DLD1 (cell line): ENCODE results near the gene MEX3B.

Experiments used
- in situ Hi-C: cut with HindIII; loops from 2 replicates; pipeline ENCODE4 v1.10.0; 2017; ENCODE audit warnings: low sequenced_read_pairs

The MEX3B gene

GRCh38 chr15:82045892-82046665, at the start of gene MEX3B:
MEX3B (minus strand) TSS chr15:82046018; CDS start chr15:82045705, 313 bp downstream.
- in situ Hi-C loops, result no loop called here

- in situ Hi-C loops, result no loop called here
Observed at GRCh38 chr15:82093774-82094211, 48.0 kb upstream of the MEX3B start.

- in situ Hi-C loops, result no loop called here
Observed at GRCh38 chr15:82093325-82093724, 47.5 kb upstream of the MEX3B start.

GRCh38 chr15:82091636-82092140, 45.9 kb upstream of the MEX3B start:
- in situ Hi-C loops, result no loop called here

GRCh38 chr15:82086243-82086995, 40.6 kb upstream of the MEX3B start:
- in situ Hi-C loops, result no loop called here

GRCh38 chr15:82081914-82082762, 36.3 kb upstream of the MEX3B start:
- in situ Hi-C loops, result no loop called here

- in situ Hi-C loops, result no loop called here
Observed at GRCh38 chr15:82080774-82081173, 35.0 kb upstream of the MEX3B start.

- in situ Hi-C loops, result no loop called here
Observed at GRCh38 chr15:82079736-82080135, 33.9 kb upstream of the MEX3B start.

GRCh38 chr15:82074610-82075009, 28.8 kb upstream of the MEX3B start:
- in situ Hi-C loops, result no loop called here

- in situ Hi-C loops, result no loop called here
Observed at GRCh38 chr15:82072926-82073537, 27.2 kb upstream of the MEX3B start.

GRCh38 chr15:82066455-82066854, 20.6 kb upstream of the MEX3B start:
- in situ Hi-C loops, result no loop called here

GRCh38 chr15:82064824-82065223, 19.0 kb upstream of the MEX3B start:
- in situ Hi-C loops, result no loop called here

GRCh38 chr15:82062479-82063454, 16.9 kb upstream of the MEX3B start:
- in situ Hi-C loops, result no loop called here

GRCh38 chr15:82060817-82061216, 15.0 kb upstream of the MEX3B start:
- in situ Hi-C loops, result no loop called here

- in situ Hi-C loops, result no loop called here
Observed at GRCh38 chr15:82058517-82059204, 12.8 kb upstream of the MEX3B start.

GRCh38 chr15:82058026-82058425, 12.2 kb upstream of the MEX3B start:
- in situ Hi-C loops, result no loop called here

- in situ Hi-C loops, result no loop called here
Observed at GRCh38 chr15:82056958-82057823, 11.4 kb upstream of the MEX3B start.

- in situ Hi-C loops, result no loop called here
Observed at GRCh38 chr15:82052751-82053150, 6.9 kb upstream of the MEX3B start.
